Renal cortical epithelial cell (primary cell): ENCODE data around the gene APEH. TPM values are rescaled to one million over a fixed set of nuclear protein-coding genes. Genes with fewer than 3 reads are reported as not detected.
A peak's percentile ranks its signal among the peaks of the same experiment; 100 is the strongest.
"Not testable (repeated sequence)": the region's sequence is repeated elsewhere in the genome, so short reads cannot be mapped to it uniquely, and the experiment has no call there.

Experiments
- DNase-seq: peaks from one replicate; pipeline ENCODE4 v3.0.0-alpha.2; 2011; ENCODE audit warnings: low read depth
- total RNA-seq: library from RNA; depleted of rRNA; stranded (reverse); fragments of >200 nt; gene quantifications from 2 replicates; pipeline ENCODE4 v1.2.3, GENCODE V29; 2014

The APEH gene
- total RNA-seq, 1 donor from 2014 or later, result 233 TPM

- not testable (repeated sequence) for DNase-seq
Observed at GRCh38 chr3:49689908-49690624, 15.9 kb downstream of the APEH start.

DNA sequence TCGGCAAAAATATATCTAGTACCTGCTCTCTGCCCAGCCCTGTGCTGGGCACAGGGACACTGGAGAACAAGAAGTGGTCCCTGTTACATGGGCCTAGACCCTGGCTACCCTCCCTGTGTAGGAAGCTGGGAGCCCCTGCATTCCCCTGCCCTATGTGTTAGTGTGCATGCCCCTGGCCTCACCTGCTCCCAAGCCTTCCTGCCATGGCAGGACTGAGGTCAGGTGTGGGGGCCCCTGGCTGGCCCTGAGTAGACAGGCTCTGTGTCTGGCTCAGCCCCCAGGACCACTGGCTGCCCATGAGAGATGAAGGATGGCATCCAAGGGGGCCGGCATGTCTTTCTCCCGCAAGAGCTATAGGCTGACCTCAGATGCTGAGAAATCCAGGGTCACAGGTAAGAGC, 16.7 kb downstream of the APEH start:
- DNase-seq, result not testable (repeated sequence)

DNA sequence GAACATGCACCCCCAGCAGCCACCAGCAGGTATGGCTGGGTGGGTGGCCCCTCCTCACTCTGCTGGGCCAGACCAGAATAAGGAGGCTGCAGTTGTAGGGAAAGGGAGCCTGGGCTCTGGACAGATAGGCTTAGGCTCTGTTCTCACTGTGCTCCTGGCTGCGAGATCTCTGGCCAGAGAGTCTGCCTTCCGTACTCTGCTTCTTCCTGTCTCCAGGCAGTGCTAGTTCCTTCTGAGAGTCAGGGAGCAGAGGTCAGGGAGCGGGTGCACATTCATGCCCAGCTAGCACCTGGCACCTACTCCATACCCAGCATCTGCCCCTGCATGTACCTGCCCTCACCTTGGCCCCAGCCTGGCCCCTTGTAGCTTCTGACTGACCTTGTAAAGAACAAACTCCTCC, 17.3 kb downstream of the APEH start:
- not testable (repeated sequence) for DNase-seq

DNA sequence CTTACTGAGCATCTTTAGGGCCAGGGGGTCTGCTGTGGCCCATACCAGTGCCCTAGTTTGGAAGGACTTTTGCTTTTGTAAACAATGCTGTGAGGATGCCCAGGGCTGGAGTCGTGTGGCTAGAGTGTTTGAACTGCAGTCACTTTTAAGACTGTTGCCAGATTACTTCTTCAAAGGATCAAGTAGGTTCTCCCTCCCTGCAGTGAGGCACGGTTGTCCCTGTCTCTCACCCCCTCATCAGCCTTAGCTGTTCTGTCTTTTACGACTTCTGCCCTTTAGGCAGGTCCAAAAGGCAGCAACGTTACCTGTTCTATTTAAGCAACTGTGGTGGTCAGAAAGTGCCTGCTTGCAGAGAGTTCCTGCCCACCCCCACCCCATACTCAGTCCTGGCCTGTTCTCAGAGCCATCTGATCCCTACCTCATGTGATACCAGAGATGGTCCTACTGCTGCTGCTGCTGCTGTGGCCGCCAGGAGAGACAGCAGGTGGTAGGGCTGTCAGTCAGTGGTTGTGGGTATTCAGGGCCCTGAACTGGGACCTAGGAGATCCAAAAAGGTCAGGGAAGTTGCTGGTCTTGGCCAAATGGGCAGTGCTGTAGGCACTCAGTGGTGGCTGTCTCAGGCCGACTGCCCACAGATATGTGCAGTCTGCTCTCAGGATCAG, 20.4 kb downstream of the APEH start:
- not testable (repeated sequence) for DNase-seq

DNA sequence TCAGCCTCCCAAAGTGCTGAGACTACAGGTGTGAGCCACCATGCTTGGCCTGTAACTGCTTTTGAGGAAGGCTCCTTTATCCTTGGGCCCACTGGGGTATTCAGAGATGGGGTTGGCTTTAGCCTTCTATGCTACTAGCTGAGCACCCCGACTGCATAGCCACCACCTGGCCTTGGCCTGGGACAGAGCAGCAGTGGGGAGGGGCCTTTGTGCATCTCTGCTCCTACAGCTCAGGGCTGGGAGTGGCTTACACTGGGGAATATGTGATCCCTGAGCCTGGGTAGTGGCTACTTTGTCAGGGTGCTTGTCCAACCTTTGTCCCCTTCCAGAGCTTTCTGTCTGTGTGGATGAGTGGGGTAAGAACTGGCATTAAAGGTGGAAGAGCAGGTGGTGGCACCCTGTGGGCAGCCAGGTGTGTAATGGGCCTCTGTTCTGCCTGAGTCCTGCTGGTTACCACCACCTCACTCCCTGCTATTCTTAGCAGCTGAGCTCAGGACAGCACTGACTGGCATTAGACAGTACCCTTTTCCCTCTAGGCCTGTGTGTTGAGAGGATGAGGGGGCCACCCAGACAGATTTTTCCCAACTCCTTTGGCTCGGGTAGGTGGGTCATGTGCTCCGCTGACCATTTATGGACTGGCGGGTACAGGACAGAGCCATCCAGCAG, 21.3 kb downstream of the APEH start:
- DNase-seq, result not testable (repeated sequence)

DNA sequence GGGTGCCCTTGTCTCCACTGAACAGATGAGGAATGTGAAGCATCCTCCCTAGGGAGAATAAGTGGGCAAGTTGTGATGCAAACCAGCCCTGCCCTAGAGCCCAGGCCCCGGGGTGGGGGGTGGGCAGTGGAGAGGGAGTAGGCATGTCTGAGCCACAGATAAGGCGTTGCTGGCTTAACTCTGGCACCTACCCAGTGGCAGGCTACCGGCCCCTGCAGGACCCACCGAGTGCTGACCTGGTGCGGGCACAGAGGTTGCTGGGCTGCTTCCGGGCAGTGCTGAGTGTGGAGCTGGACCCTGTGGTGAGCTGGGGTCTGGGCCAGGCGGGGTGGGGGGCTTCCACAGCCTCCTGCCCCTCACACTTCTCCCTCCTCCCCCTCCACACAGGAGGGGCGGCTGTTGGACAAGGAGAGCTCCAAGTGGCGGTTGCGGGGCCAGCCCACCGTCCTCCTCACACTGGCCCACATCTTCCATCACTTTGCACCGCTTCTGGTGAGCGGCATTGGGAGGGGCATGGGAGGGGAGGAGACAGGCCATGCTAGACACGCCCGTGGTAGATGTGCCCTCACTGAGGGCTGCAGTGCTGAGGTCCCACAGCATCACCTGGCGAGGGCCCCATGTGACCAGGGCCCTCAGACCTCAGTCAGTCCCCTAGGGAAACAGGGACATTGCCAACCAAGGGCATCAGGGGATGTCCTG, 25.3 kb downstream of the APEH start:
- no peak for DNase-seq

- DNase-seq, result no peak
Observed at GRCh38 chr3:49700014-49700413, 25.9 kb downstream of the APEH start.

- DNase-seq, result no peak
Observed at GRCh38 chr3:49700453-49701128, 26.4 kb downstream of the APEH start.

DNA sequence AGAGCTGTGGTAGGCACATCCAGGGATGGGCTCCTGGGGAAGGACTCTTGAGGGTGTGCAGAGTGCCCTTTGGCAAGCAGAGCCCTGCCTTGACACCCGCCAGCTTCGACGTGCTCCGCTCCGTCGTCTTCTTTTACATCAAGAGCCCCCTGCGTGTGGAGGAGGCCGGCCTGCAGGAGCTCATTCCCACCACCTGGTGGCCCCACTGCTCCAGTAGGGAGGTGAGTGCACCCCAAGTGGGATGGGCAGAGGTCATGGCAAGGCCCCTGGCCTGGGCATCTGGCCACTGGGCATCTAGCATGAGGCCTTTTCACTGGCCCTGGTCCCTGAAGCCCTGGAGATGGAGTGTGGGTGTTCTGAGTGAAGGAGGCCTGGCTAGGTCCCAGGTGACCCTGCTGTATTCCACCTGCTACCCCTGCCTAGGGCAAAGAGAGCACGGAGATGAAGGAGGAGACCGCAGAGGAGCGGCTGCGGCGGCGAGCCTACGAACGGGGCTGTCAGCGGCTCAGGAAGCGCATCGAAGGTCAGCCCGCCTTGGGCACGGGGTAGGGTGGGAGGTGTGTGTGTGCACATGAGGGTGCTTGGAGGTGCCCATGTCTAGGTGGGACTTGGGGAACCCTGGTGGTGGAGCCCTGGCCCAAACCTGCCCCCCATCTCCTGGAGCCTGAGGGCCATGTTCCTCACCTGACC, 27.4 kb downstream of the APEH start:
- no peak for DNase-seq

GRCh38 chr3:49702672-49703071, 28.5 kb downstream of the APEH start:
- DNase-seq, result no peak

GRCh38 chr3:49703443-49703927, 29.3 kb downstream of the APEH start:
- peak; percentile 47 for DNase-seq

GRCh38 chr3:49703956-49704355, 29.8 kb downstream of the APEH start:
- no peak for DNase-seq

DNA sequence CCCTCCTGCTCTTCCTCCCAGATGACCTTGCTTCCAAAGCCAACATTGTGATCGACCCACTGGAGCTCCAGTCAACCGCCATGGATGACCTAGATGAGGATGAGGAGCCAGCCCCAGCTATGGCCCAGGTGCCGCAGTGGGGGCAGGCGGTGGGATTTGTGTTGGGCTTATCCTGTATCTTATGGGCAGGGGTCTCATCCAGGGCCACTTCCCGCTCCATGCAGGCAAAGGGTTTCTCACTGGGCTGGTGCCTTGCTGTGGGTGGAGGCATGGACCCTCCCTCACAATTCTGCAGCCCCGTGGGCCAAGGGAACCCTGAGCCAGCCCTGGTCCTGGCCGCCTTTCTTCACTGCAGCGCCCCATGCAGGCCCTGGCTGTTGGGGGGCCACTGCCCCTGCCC, 30.5 kb downstream of the APEH start:
- no peak for DNase-seq

DNA sequence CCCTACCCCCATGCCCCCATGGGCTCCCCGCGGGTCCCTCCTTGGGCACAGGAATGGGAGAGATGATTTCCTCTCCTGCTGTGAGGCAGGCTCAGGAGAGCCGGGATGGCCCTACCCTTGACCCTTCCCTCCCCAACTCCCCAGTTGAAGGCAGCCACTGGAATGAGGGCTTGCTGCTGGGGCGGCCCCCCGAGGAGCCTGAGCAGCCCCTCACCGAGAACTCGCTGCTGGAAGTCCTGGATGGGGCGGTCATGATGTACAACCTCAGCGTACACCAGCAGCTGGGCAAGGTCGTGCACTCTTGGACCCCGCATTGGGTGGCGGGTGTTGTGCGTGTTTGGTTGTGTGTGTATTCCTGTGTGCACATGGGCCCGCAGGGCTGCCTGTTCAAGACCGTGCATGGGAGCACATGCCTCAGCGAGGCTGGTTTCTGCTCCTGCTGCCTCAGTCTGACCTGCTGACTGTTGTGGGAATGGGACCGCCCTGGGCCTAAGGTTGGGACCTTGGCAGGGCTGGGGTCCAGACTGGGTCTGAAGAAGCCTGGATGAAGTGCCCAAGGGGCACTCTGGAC, 31.3 kb downstream of the APEH start:
- DNase-seq, result no peak

DNA sequence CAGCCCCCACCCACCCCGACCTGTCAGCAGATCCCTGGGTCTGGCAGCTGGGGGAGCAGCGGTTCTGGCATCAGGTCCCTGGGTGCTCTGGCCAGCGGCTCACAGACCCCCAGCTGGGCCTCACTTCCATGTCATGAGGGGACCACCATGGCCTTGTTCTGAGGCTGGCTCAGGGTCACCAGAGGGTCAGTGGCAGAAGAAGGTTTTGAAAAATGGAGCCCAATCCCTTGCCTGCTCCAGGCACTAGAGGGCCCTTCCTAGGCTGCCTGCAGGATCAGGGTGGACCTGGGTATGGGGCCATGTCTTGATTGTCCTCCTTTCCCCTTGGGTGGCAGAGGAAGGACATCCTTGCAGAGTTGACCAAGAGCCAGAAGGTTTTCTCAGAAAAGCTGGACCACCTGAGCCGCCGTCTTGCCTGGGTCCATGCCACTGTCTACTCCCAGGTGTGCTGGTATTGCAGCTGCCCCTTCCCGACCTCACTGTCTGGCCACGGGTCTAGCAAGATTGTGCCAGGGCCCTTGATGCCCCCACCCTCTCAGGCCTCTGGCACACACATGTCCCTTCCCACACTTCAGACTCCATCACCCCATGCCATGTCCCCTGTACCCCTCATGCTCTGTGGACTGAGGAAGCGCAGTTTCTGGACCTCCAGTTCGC, 32.4 kb downstream of the APEH start:
- no peak for DNase-seq

DNA sequence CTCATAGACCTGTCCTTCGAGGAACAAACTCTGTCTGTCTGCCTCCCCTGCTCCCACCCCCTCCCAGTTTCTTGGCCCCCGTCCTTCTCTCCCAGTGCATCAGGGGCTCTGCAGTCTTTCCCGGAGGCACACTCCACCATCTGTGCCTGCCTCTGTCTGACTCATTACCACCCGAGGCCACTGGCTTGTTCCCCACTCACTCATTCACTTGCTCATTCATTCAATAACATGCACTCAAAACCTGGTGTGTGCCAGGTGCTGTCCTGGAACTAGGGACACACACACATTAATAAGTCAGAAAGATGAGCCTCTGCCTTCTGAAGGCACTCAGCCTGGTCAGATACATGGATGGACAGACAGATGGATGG, 32.9 kb downstream of the APEH start:
- no peak for DNase-seq

DNA sequence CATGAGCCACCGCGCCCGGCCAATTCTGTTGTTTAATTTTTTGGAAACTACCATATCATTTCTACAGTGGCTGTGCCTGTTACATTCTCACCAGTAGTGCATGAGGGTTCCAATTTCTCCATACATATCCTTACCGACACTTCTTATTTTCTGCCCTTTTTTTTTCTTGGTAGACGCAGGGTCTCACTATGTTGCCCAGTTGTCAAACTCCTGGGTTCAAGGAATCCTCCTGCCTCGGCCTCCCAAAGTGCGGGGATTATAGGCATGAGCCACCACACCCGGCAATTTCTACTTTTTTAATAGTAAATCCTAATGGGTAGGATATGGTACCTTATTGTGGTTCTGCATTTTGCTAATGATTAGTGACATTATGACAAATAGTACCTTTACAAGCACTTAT, 35.7 kb downstream of the APEH start:
- DNase-seq, result no peak

- DNase-seq, result no peak
Observed at GRCh38 chr3:49711489-49711888, 37.3 kb downstream of the APEH start.

DNA sequence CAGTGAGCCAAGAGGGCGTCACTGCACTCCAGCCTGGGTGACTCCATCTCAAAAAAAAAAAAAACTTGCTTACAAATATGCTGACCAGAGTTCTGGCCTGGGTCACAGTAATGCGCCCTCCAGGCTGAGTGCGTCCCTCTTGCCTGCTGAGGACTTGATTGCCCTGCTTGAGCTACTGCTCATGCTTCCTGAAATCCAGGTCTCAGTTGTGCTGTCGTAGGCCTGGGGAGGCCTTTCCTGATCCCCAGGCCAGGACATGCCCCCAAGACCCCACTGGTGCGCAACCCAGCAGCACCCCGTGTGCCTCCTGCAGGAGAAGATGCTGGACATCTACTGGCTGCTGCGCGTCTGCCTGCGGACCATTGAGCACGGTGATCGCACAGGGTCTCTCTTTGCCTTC, 38.0 kb downstream of the APEH start:
- DNase-seq, result no peak

DNA sequence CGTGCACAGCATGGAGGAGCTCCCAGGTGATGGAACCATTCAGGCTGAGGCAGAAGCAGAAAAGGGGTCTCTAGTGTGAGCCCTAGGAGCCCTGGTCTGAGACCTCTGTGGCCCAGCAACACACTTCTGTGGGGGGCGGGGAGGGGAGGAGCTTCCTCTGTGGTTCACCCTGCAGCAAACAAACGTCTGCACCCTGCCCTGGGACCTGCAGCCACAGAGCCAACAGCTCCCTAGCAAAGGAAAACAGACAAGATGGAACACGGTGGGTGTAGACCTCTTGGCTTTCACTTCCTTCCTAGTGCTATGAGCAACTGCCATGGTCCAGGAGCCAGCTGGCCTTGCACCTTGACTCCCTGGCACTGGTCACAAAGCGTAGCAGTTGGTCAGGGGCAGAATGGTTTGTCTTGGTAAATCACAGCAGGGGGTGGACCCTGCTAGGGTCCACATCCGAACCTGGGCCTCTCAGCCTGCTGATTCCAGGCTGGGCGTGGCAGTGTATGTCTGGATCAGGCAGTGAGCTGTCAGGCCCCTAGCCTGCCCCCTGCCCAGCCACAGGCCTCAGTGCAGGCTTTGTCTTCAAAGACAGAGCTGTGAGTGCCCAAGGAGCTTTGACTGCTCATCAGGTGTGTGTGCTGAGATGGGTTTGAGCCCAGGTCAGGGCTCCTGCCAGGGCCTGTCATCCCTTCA, 38.6 kb downstream of the APEH start:
- no peak for DNase-seq
